Activated naive CD4-positive, alpha-beta T cell treated with anti-CD3 and anti-CD28 coated beads for 36 hours (primary cell): Measurements from ENCODE around the gene RPRD1B. TPM values are rescaled to one million over a fixed set of nuclear protein-coding genes. Genes with fewer than 3 reads are reported as not detected.

Experiments used
- CTCF ChIA-PET: fragments of 350-600 bp; sonication (Branson Sonifier 250); formaldehyde crosslinking; loops from one replicate; lab custom pipeline; 2021; ENCODE audit warnings: antibody characterized with exemption; lab: Charles Lee
- DNase-seq: peaks from one replicate; pipeline ENCODE4 v3.0.0-alpha.2; 2020
- H3K27ac Mint-ChIP-seq: one replicate; pipeline ENCODE4 v1.8.0; 2021; ENCODE audit warnings: mild to moderate bottlenecking, mixed read lengths
- H3K27me3 Mint-ChIP-seq: one replicate; pipeline ENCODE4 v1.8.0; 2021; ENCODE audit warnings: low read depth, mixed read lengths
- H3K36me3 Mint-ChIP-seq: one replicate; pipeline ENCODE4 v1.8.0; 2021; ENCODE audit warnings: low read depth, mixed read lengths
- H3K4me1 Mint-ChIP-seq: one replicate; pipeline ENCODE4 v1.8.0; 2021; ENCODE audit warnings: low read depth, mixed read lengths
- H3K4me3 Mint-ChIP-seq: one replicate; pipeline ENCODE4 v1.8.0; 2021; ENCODE audit warnings: mild to moderate bottlenecking, moderate library complexity, mixed read lengths
- H3K9me3 Mint-ChIP-seq: one replicate; pipeline ENCODE4 v1.8.0; 2021; ENCODE audit warnings: mixed read lengths
- intact Hi-C: fragments of 100-400 bp; cut with micrococcal nuclease; formaldehyde crosslinking; loops from one replicate; pipeline ENCODE4 v1.15.1; 2023
- total RNA-seq, 2 experiments: library from RNA; stranded (reverse); gene quantifications; one replicate each; pipeline ENCODE4 v1.2.3, GENCODE V29; 2021

Gene RPRD1B
- total RNA-seq, 2 experiments from 2014 or later, result 31.6 to 32.7 TPM

GRCh38 chr20:38139977-38140753 lies 106.6 kb downstream of the RPRD1B start:
- no peaks in the 10 kb centered on the region for H3K36me3 Mint-ChIP-seq

GRCh38 chr20:38141204-38141888 lies 107.8 kb downstream of the RPRD1B start:
- DNase-seq, result no peak
- Mint-ChIP-seq H3K9me3 (no peaks in the 10 kb centered on the region), H3K27ac (no peak overlapping the region), H3K4me3 (no peak overlapping the region), H3K36me3 (no peaks in the 10 kb centered on the region), H3K4me1 (no peaks in the 10 kb centered on the region), H3K27me3 (no peaks in the 10 kb centered on the region)
- CTCF ChIA-PET, result no interaction called here
- intact Hi-C loops, result no loop called here

More at GRCh38 chr20:38139977-38140753, 106.6 kb downstream of the RPRD1B start:
- Mint-ChIP-seq H3K4me3 (no peak overlapping the region), H3K4me1 (no peaks in the 10 kb centered on the region), H3K9me3 (no peaks in the 10 kb centered on the region), H3K27me3 (no peaks in the 10 kb centered on the region), H3K27ac (no peak overlapping the region)
- intact Hi-C loops, result no loop called here
- DNase-seq, result no peak
- CTCF ChIA-PET, result no interaction called here

Other genes with a start within 250 kb of the RPRD1B start
- gene VSTM2L, start 130.6 kb upstream of the RPRD1B start, total RNA-seq, result not detected
- 10 to 100 TPM; 32.8 to 36.2 TPM for gene TTI1, start 290 bp upstream of the RPRD1B start, total RNA-seq
- gene TGM2, start 131.5 kb downstream of the RPRD1B start, total RNA-seq, result not detected
- gene KIAA1755, start 227.0 kb downstream of the RPRD1B start, total RNA-seq, result not detected